Ascending aorta (tissue), 2 donors: ENCODE data around the gene LRRC39. TPM values are rescaled to one million over a fixed set of nuclear protein-coding genes. Genes with fewer than 3 reads are reported as not detected.
A peak's percentile ranks its signal among the peaks of the same experiment; 100 is the strongest.

Experiments
- DNase-seq, 2 donors: peaks; one replicate each; pipeline ENCODE4 v3.0.0-alpha.2; 2019; ENCODE audit warnings: low spot score in 2 of 2
- H3K27ac ChIP-seq, 2 donors: fragments of 200-600 bp; sonication (generic); one replicate each; pipeline ENCODE4 v1.5.1; 2016 to 2017; ENCODE audit warnings: mild to moderate bottlenecking in 1 of 2
- H3K27me3 ChIP-seq: fragments of 200-600 bp; sonication (generic); one replicate; pipeline ENCODE4 v1.5.1; 2017
- H3K36me3 ChIP-seq, 2 donors: fragments of 200-600 bp; sonication (generic); one replicate each; pipeline ENCODE4 v1.5.1; 2016
- H3K4me1 ChIP-seq, 2 donors: fragments of 200-600 bp; sonication (generic); one replicate each; pipeline ENCODE4 v1.5.1; 2016 to 2017; ENCODE audit warnings: mild to moderate bottlenecking in 1 of 2
- H3K4me3 ChIP-seq, 2 donors: fragments of 200-600 bp; sonication (generic); one replicate each; pipeline ENCODE4 v1.5.1; 2016 to 2017; ENCODE audit warnings: mild to moderate bottlenecking in 1 of 2
- H3K9me3 ChIP-seq, 2 donors: fragments of 200-600 bp; sonication (generic); one replicate each; pipeline ENCODE4 v1.5.1; 2016
- CTCF ChIP-seq, 3 experiments: fragments of 200-600 bp in 2 of 3; fragments of 450-650 bp in 1 of 3; sonication (generic) in 2 of 3; IDR thresholded peaks; one replicate each; pipeline ENCODE4 v1.5.1; 2016 to 2019; ENCODE audit warnings: antibody characterized with exemption in 3 of 3, mild to moderate bottlenecking in 1 of 3, moderate library complexity in 1 of 3
- intact Hi-C: fragments of 100-400 bp; cut with DNase I; formaldehyde crosslinking; loops from one replicate; pipeline ENCODE4 v1.15.1; 2023
- total RNA-seq: library from RNA; depleted of rRNA; stranded (reverse); fragments of >200 nt; gene quantifications from one replicate; pipeline ENCODE4 v1.1.0, GENCODE V29; 2016

Gene LRRC39
- total RNA-seq, 1 donor from 2014 or later, result not detected

- Histone ChIP-seq H3K27ac (peak within 1 kb of the TSS; percentile 35 to 53), H3K4me1 (peaks cover 0 to 12% of the 10 kb centered on the region in 2 donors), H3K36me3 (peaks cover 6 to 13% of the 10 kb centered on the region in 2 donors), H3K9me3 (no peaks in the 10 kb centered on the region), H3K27me3 (no peaks in the 10 kb centered on the region), H3K4me3 (peak within 1 kb of the TSS; percentile 73 to 80)
- DNase-seq, result peak; percentile 79 to 98
- TF ChIP-seq CTCF (IDR thresholded peaks at IDR 0.05), result no peak
- intact Hi-C loops, result loop anchor here (1.0 to 5.0 kb wide), 9 partner anchors 94 to 762 kb away; partner anchors contain the start of genes AGL, CDC14A, DBT and EXTL2
Observed at GRCh38 chr1:100132566-100133477, 45.2 kb downstream of the LRRC39 start, which contains the start of the genes SASS6 and TRMT13. Gene SASS6 (minus strand): TSS chr1:100132930. CDS start chr1:100132814, 116 bp downstream. Gene TRMT13 (plus strand): TSS chr1:100133163. CDS start chr1:100133169, 6 bp downstream.

GRCh38 chr1:100131623-100132022 is 46.4 kb downstream of the LRRC39 start:
- Histone ChIP-seq H3K27ac (no peak overlapping the region), H3K27me3 (no peaks in the 10 kb centered on the region), H3K36me3 (peaks cover 0 to under 1% of the 10 kb centered on the region in 2 donors), H3K4me3 (peak overlapping the region in 1 of 2 donors; percentile 80), H3K9me3 (no peaks in the 10 kb centered on the region), H3K4me1 (peaks cover 0 to 12% of the 10 kb centered on the region in 2 donors)
- no peak for TF ChIP-seq CTCF (IDR thresholded peaks at IDR 0.05)
- intact Hi-C loops, result loop anchor here (2.0 to 5.0 kb wide), 8 partner anchors 93 to 763 kb away; partner anchors contain the start of genes AGL, DBT, EXTL2 and RTCA
- DNase-seq, result no peak

GRCh38 chr1:100130552-100131077 is 47.4 kb downstream of the LRRC39 start:
- Histone ChIP-seq H3K4me3 (no peak overlapping the region), H3K9me3 (no peaks in the 10 kb centered on the region), H3K27me3 (no peaks in the 10 kb centered on the region), H3K4me1 (peaks cover 0 to 11% of the 10 kb centered on the region in 2 donors), H3K27ac (no peak overlapping the region), H3K36me3 (no peaks in the 10 kb centered on the region)
- no peak for DNase-seq
- intact Hi-C loops, result loop anchor here (5.0 kb wide), 3 partner anchors 117 to 278 kb away; partner anchors contain the start of genes AGL, DBT and SLC35A3
- no peak for TF ChIP-seq CTCF (IDR thresholded peaks at IDR 0.05)

GRCh38 chr1:100127226-100127625 is 50.8 kb downstream of the LRRC39 start:
- Histone ChIP-seq H3K4me3 (no peak overlapping the region), H3K36me3 (no peaks in the 10 kb centered on the region), H3K27me3 (no peaks in the 10 kb centered on the region), H3K4me1 (no peaks in the 10 kb centered on the region), H3K9me3 (no peaks in the 10 kb centered on the region), H3K27ac (no peak overlapping the region)
- intact Hi-C loops, result no loop called here
- no peak for DNase-seq
- no peak for TF ChIP-seq CTCF (IDR thresholded peaks at IDR 0.05)

GRCh38 chr1:100122177-100122576 is 55.9 kb downstream of the LRRC39 start:
- Histone ChIP-seq H3K9me3 (no peaks in the 10 kb centered on the region), H3K4me1 (no peaks in the 10 kb centered on the region), H3K4me3 (no peak overlapping the region), H3K27me3 (no peaks in the 10 kb centered on the region), H3K36me3 (peaks cover 6 to 8% of the 10 kb centered on the region in 2 donors), H3K27ac (no peak overlapping the region)
- no peak for TF ChIP-seq CTCF (IDR thresholded peaks at IDR 0.05)
- no peak for DNase-seq
- intact Hi-C loops, result no loop called here
